IPS-18c (cell line): ENCODE data around the gene GPC2.
A peak's percentile ranks its signal among the peaks of the same experiment; 100 is the strongest.
"Not testable (repeated sequence)": the region's sequence is repeated elsewhere in the genome, so short reads cannot be mapped to it uniquely, and the experiment has no call there.

ENCODE experiments used
- H3K4me3 ChIP-seq: 2 replicates; pipeline ENCODE4 v1.7.0; 2013; ENCODE audit warnings: low read depth, mild to moderate bottlenecking, low read length, moderate library complexity; ENCODE audit not compliant: insufficient read depth
- H3K9me3 ChIP-seq: one replicate; pipeline ENCODE4 v1.6.1; 2013; ENCODE audit warnings: mild to moderate bottlenecking, low read length, moderate library complexity; ENCODE audit not compliant: control insufficient read depth, insufficient read depth

The GPC2 gene

GRCh38 chr7:100141555-100141949 is 35.6 kb downstream of the GPC2 start:
- no peak overlapping the region for H3K4me3 ChIP-seq
- H3K9me3 ChIP-seq: no peaks in the 10 kb centered on the region

DNA sequence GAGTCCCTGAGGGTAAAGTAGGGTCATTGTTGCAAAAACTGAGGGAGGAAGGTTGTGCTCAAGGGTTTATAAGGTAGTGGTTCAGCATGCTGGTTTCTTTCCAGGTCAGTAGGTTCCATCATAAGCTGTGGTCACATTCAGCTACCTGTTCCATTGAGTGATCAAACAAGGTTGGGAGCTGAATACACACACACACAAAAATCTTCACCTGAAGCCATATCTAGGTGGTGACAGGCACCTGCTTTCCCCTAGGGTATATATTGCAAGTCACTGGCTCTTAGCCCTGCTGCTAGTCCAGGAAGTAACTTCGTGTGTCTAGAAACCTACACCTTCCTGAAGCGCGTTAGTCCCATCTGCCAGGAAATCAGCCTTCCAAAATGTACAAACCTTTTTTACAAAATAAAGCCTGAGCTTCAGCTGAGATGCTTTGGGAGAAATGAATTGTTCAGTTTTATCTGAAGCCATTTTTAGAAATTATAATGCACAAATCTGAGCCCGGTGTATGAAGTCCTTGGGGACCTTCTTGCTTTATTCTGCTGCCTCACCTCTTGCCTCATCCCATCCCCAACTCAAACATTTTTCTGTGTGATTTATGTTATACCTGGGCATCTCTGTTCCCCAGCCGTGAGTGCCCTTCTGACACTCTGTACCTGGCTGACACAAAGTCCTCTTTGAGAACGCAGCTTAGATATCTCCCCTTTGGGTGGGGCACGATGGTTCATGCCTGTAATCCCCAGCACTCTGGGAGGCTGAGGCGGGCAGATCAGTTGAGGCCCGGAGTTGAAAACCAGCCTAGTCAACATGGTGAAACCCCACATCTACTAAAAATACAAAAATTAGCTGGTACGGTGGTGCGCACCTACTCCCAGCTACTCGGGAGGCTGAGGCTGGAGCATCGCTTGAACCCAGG is 39.1 kb downstream of the GPC2 start:
- Histone ChIP-seq H3K4me3 (no peak overlapping the region), H3K9me3 (no peaks in the 10 kb centered on the region)

DNA sequence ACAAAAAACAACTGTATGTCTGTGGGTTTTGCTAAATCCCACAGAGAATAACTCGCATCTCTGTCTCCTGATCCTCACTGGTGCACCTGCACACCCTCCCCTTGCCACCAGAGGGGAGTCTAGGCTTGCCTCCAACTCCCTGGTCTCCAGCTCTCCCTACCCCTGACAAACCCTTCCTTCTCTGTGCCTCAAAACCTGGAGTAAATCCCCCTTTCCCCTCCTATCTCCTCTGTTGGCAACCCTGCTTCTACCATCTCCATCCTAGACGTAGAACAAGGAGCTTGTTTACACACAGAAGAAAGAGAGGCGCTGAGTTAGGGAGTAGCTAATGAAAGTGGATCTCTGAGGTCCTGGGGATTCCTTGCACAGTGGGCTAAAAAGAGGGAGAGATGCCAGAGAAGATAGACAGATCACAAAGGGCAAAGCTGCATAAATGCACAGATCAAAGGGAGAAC is 44.5 kb downstream of the GPC2 start:
- Histone ChIP-seq H3K9me3 (no peaks in the 10 kb centered on the region), H3K4me3 (no peak overlapping the region)

GRCh38 chr7:100132126-100132525 is 45.1 kb downstream of the GPC2 start:
- no peak overlapping the region for H3K4me3 ChIP-seq
- H3K9me3 ChIP-seq: no peaks in the 10 kb centered on the region

DNA sequence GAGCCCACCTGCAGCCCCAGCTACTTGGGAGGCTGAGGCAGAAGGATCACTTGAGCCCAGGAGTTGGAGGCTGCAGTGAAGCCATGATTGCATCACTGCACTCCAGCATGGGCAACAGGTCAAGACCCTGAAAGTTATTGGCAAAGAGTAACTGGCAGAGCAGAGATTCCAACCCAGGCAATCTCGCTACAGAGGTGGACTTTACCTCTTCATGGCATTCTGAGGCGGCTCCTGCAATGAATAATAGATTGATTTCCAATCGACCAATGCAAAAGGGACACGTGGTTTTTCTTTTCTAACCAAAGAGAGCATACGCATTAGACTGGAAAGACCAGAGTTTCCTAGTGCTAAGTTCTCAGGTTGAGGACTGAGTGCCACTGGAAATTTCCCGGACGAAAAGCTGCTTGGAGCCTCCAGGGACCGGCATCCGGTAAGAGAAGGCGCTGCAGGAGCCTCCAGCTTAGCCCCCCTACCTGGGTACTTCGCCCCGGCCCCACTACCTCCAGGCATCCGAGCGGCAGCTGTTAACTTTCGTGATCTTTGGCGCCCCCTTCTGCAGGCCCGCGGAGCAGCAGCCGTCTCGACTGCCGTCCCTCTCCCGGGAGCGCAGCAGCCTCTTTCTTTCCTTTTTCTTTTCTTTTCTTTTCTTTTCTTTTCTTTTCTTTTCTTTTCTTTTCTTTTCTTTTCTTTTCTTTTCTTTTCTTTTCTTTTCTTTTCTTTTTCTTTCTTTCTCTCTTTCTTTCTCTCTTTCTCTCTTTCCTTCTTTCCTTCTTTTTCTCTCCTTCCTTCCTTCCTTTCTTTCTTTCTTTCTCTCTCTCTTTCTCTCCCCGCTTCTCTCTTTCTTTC is 46.4 kb downstream of the GPC2 start:
- H3K4me3 ChIP-seq: 0 out of 2 replicates have a peak overlapping the region, but pooled peaks have one; percentile 28

GRCh38 chr7:100130220-100130607 is 47.0 kb downstream of the GPC2 start:
- not testable (repeated sequence) for H3K4me3 ChIP-seq, H3K9me3 ChIP-seq

More for the DNA sequence above, 46.4 kb downstream of the GPC2 start:
- no peaks in the 10 kb centered on the region for H3K9me3 ChIP-seq

DNA sequence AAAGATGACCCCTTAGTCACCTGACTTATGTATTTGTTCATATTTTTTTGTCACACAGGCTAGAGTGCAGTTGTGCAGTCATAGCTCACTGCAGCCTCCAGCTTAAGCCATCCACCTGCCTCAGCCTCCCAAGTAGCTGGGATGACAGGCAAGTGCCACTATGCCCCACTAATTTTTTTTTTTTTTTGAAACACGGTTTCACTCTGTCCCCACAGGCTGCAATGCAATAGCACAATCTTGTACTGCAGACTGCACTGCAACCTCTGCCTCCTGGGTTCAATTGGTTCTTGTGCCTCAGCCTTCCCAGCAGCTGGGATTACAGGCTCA is 48.6 kb downstream of the GPC2 start:
- H3K4me3 ChIP-seq: no peak overlapping the region; the same call in 1 of the 2 replicates
- H3K9me3 ChIP-seq: no peaks in the 10 kb centered on the region

- Histone ChIP-seq H3K4me3 (peak overlapping the region; percentile 90), H3K9me3 (no peaks in the 10 kb centered on the region)
Observed at GRCh38 chr7:100127866-100128636, 49.1 kb downstream of the GPC2 start.

GRCh38 chr7:100126931-100127865 is 50.0 kb downstream of the GPC2 start, which contains the start of gene MBLAC1:
Gene MBLAC1 (plus strand): TSS chr7:100126967. CDS start chr7:100127396, 429 bp downstream.
- Histone ChIP-seq H3K4me3 (peak within 1 kb of the TSS; percentile 90), H3K9me3 (no peaks in the 10 kb centered on the region)

DNA sequence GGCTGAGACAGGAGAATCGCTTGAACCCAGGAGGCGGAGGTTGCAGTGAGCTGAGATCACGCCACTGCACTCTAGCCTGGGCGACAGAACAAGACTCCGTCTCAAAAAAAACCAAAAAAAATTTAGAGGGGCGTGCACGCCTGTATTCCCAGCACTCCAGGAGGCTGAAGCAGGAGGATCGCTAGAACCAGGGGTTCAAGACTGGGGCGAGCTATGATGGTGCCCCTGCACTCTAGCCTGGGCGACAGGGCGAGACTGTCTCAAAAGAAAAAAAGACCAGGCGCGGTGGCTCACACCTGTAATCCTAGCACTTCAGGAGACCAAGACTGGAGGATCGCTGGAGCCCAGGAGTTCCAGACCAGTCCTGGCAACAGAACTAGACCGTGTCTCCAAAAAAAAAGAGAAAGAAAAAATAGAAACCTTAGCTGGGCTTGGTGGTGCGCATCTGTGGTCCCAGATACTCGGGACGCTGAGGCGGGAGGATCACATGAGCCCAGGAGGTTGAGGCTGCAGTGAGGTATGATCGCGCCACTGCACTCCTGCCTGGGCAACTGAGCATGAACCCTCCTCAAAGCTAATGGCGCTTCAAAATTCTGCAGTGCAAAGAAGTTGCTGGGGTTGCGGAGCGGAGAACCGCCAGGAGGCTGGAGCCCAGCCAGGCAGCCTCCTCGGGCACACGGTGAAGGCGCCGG is 50.8 kb downstream of the GPC2 start:
- Histone ChIP-seq H3K9me3 (no peaks in the 10 kb centered on the region), H3K4me3 (peak overlapping the region; percentile 90)

DNA sequence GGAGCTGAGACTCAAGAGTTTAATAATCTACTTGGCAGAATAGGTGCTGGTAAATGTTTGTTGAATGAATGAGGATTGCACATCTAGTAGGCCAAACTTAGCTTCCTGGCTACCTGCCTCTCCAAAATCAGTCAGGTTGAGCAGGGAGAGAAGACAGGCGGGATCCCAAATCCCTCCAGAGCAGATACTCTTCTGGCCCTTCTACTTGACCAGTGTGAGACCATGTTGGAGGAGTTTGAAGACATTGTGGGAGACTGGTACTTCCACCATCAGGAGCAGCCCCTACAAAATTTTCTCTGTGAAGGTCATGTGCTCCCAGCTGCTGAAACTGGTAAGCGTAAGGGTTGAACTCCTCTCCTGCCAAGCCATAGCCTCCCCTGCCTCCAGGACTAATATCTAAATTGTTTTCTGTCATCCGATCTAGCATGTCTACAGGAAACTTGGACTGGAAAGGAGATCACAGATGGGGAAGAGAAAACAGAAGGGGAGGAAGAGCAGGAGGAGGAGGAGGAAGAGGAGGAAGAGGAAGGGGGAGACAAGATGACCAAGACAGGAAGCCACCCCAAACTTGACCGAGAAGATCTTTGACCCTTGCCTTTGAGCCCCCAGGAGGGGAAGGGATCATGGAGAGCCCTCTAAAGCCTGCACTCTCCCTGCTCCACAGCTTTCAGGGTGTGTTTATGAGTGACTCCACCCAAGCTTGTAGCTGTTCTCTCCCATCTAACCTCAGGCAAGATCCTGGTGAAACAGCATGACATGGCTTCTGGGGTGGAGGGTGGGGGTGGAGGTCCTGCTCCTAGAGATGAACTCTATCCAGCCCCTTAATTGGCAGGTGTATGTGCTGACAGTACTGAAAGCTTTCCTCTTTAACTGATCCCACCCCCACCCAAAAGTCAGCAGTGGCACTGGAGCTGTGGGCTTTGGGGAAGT is 52.6 kb downstream of the GPC2 start:
- Histone ChIP-seq H3K4me3 (no peak overlapping the region), H3K9me3 (no peaks in the 10 kb centered on the region)

DNA sequence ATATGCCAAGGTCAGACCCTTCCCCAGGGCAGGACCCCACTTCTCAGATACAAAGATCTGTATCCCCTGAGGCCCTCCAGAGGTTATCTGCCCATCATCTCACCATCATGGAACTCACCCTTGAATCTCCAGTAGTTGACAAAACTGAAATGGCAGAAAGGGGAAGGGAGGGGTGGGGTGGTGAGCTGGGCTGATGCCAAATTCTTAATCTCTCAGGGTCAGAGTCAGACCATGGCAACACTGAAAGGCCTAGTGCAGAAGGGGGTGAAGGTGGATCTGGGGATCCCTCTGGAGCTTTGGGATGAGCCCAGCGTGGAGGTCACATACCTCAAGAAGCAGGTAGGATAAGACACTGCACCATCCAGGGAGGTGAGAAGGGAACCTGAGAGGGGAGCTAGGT is 54.6 kb downstream of the GPC2 start:
- Histone ChIP-seq H3K9me3 (no peaks in the 10 kb centered on the region), H3K4me3 (no peak overlapping the region)

- Histone ChIP-seq H3K9me3 (no peaks in the 10 kb centered on the region), H3K4me3 (no peak overlapping the region)
Observed at GRCh38 chr7:100122067-100122466, 55.1 kb downstream of the GPC2 start.

GRCh38 chr7:100120733-100121036 is 56.5 kb downstream of the GPC2 start:
- Histone ChIP-seq H3K9me3 (no peaks in the 10 kb centered on the region), H3K4me3 (peak overlapping the region; percentile 77; the same call in 1 of the 2 replicates)
